ENCODE data around the gene MRPL36.
"Not testable (repeated sequence)": the region's sequence is repeated elsewhere in the genome, so short reads cannot be mapped to it uniquely, and the experiment has no call there.

Gene MRPL36

GRCh38 chr5:1789834-1790471 lies 9.7 kb downstream of the MRPL36 start:
- H3K4me3 ChIP-seq (ENCODE audit: low read depth, low read length) = no peak overlapping the region
- DNase-seq (ENCODE audit: low read depth) = no peak
- no peak for TF ChIP-seq CTCF (IDR thresholded peaks at IDR 0.05; ENCODE audit: insufficient read depth, low read depth, low read length, missing control alignments)

- not testable (repeated sequence) for H3K4me3 ChIP-seq (ENCODE audit: low read depth, low read length); DNase-seq (ENCODE audit: low read depth)
These were observed 10.2 kb downstream of the MRPL36 start for GRCh38 chr5:1789438-1789833.

GRCh38 chr5:1788828-1789227 lies 10.8 kb downstream of the MRPL36 start:
- DNase-seq (ENCODE audit: low read depth) = no peak
- TF ChIP-seq CTCF (IDR thresholded peaks at IDR 0.05; ENCODE audit: insufficient read depth, low read depth, low read length, missing control alignments) = no peak
- no peak overlapping the region for H3K4me3 ChIP-seq (ENCODE audit: low read depth, low read length)

DNA sequence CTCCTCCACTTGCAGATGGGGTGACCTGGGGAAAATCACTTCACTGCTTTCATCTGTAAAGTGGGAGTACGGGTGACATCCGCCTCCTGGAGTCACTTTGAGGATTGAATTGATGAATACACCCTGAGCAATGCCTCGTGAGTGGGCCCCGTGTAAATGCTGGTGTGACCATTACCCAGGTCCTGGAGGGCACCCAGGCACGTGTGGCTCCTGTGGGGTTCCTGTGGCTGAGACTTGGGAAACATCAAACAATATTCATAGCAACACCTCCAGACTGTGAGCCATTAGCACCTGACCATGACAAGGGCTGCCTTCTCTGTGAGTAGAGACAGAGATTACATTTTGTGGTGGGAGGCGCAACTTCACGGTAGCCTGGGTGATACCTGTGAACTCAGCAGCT lies 11.4 kb downstream of the MRPL36 start:
- H3K4me3 ChIP-seq (ENCODE audit: low read depth, low read length) = no peak overlapping the region
- no peak for TF ChIP-seq CTCF (IDR thresholded peaks at IDR 0.05; ENCODE audit: insufficient read depth, low read depth, low read length, missing control alignments)
- DNase-seq (ENCODE audit: low read depth) = no peak

- no peak for DNase-seq (ENCODE audit: low read depth)
- H3K4me3 ChIP-seq (ENCODE audit: low read depth, low read length) = no peak overlapping the region
- no peak for TF ChIP-seq CTCF (IDR thresholded peaks at IDR 0.05; ENCODE audit: insufficient read depth, low read depth, low read length, missing control alignments)
These were observed 12.1 kb downstream of the MRPL36 start for GRCh38 chr5:1787472-1788047.

GRCh38 chr5:1786621-1787471 lies 12.8 kb downstream of the MRPL36 start:
- no peak overlapping the region for H3K4me3 ChIP-seq (ENCODE audit: low read depth, low read length)
- no peak for TF ChIP-seq CTCF (IDR thresholded peaks at IDR 0.05; ENCODE audit: insufficient read depth, low read depth, low read length, missing control alignments)
- DNase-seq (ENCODE audit: low read depth) = no peak

GRCh38 chr5:1785984-1786383 lies 13.7 kb downstream of the MRPL36 start:
- no peak overlapping the region for H3K4me3 ChIP-seq (ENCODE audit: low read depth, low read length)
- no peak for TF ChIP-seq CTCF (IDR thresholded peaks at IDR 0.05; ENCODE audit: insufficient read depth, low read depth, low read length, missing control alignments)
- no peak for DNase-seq (ENCODE audit: low read depth)
